GM21619 (cell line): ENCODE data around the gene MCFD2.

Experiments used
- ATAC-seq: cut with Tn5 transposase; IDR thresholded peaks from one replicate; pipeline ENCODE4 v1.9.1; 2021; ENCODE audit not compliant: unreplicated experiment

The MCFD2 gene

DNA sequence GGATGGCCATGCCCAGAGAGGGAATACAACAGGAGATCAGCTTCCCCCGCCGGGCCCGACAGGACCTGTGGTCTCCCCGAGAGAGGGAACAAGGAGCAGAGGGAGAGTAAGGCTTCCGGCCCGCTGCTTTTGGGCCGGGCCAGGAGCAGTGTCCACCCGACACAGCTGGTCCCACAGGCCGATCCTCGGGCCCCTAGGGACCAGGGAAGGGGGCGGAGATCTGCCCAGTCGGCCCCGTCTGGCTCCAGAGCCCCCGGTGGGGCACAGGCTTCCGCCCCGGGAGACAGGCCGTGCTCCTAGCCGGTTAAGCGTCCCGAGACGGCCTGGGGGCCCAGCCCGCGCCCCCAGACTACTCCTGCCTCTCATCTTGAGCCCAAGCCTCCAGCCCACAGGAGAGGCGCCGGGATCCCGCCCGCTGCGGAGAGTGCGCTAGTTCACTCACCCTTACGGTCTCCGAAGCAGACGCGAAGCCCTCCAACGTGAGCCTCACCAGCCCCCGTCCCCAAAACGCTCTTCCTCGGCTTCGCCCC, at the start of gene MCFD2:
Gene MCFD2, minus strand, starts transcription at position 526 of the 530 bp plus-strand sequence. CDS start 6,635 bp downstream, outside the sequence.
- peak; percentile 21 for ATAC-seq

DNA sequence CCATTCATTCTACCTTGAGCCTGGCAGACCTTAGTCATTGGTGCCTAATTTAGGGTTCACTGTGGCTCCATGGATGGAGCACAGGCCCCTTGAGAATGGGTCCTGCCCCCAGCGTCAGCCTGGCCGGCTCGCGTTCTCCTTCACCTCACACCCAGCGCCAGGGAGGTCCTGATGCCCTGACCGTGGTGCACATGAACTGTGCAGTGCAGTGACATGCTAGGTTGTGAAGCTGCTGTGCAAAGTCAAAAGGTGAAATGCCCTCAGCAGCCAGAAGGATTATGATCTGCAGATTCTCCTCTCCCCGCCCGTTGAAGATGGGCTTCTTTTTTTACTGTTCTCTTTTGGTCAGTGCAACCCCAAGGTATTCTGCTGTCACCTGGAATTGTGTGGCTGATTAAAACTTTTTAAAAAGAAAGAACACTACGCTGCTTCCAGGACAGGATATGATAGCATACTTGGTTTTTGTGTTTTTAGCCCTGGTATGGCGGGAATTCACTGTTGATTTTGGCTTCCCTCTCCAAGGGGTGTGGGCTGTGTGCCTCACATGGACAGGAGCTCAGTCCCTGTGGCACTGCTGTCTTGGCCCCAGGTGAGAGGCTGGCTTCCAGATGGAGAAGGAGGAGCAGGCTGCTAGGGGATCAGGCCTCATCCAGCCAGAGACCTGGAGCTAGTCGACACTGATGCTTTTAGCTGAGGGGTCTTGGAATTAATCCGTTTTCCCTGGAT, 49.4 kb upstream of the MCFD2 start:
- ATAC-seq: no peak

DNA sequence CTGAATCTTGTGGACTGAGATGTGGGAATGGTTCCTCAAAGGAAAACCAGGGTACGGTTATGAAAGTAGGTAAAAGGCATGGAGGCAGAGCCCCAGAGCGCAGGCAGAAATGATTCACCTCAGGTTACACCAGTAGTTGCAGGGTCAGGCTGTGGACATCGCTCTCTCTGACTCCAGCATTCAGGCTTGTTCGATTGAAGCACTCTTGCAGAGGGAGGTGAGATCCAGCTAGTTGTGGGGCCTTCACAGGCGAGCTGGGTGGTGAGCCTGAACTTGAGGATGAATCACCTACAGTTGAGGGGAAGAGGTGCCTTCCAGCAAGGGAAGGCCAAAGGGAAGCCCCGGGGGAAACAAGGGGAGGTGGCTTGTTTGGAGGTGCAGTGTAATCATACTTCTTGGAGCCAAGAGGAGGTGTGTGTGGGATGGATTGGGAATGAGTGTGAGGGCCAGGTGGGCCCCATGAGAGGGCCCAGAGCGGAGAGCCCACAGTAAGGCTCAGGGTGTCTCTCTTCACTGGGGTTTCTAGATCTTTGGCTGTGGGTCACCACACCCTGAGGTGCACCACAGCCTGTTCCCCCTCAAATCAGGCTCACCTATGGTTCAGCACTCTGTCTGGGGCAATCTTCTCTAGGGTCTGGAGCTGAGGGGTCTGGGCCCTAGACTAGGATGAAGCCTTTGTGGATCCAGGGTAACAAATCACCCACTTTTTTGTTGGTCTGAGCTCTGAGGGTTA, 48.5 kb upstream of the MCFD2 start:
- ATAC-seq: no peak

DNA sequence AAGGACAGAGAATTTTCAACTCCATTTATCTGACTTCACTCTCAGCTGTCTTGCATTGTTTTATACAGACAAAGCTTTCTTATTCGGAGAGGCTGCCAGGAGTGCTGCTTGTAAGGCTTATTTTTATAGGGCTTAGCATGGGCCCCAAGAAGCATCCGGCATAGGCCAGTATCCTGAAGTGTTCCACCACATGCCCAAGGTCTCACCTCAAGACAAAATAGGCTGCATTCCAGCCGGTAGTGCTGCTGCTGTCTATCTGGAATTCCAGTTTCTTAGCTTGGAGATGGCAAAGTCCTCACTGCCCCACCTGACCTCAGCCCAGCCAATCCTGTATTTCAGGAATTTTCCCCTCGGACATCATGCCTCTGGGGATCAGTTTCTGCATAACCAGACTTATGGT, 47.6 kb upstream of the MCFD2 start:
- ATAC-seq: no peak

DNA sequence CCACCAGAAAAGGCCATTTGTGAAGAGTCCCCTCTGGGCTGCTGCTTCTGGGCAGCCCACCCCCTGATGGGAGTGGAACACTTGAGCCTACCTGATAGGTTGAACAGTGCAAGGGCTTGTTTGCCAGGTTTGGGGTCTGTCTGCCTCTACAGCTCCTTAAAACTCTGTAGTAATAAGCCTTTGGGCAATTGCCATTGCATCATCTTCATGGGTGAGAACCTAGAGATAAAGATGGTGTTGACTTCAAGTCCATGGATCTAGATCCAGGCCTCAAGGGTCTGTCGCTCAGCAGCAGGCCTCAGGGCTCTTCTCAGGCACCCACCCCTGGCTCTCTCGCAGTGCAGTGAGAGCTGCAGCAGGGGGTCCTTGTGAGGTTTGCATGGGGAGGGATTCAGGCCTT, 47.1 kb upstream of the MCFD2 start:
- ATAC-seq: no peak

DNA sequence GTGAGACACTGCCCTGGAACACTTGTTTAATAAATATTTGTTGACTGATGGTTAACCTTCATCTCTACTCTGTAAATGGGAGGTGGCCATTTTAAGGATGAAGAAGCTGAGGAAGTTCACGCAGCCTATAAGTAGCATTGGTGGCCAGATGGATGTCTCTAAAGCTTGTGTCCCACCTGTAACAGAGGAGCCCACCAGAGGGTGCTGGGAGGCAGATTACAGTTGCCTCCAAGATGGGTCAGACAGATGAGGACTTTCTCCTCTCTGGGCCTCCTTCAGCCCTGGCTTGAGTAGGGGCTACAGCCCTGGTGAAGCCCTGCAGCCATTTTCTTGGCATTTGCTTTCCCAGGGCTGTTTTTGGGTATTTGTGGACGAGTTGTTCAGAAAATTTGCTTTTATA, 45.0 kb upstream of the MCFD2 start:
- no peak for ATAC-seq

DNA sequence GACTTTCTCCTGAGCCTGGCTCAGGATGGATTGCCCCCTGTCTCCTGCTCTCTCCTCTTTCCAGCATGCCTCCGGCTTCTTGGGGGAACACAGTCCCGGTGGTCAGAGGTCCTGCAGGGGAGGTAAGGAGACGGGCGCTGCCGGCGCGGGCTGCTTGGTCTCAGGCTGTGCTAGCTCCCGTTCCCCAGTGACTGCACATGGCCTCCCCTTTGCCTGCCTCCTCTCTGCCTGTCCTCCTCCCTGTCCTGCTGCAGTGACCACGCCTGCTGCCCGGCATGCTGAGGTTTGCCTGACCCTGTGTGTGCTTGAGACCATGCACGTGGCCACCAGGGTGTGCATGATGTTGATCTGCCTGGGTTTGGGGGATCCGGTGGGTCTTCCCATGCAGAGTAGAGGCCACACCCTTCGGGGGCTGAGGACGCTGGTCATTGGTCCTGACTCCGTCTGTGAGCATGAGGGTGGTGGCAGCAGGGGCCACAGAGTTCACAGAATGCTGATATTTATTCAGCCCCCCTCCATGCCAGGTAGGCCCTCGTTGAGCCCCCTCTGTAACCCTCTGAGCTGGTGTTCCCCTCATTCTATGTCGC, 42.9 kb upstream of the MCFD2 start:
- ATAC-seq: no peak

DNA sequence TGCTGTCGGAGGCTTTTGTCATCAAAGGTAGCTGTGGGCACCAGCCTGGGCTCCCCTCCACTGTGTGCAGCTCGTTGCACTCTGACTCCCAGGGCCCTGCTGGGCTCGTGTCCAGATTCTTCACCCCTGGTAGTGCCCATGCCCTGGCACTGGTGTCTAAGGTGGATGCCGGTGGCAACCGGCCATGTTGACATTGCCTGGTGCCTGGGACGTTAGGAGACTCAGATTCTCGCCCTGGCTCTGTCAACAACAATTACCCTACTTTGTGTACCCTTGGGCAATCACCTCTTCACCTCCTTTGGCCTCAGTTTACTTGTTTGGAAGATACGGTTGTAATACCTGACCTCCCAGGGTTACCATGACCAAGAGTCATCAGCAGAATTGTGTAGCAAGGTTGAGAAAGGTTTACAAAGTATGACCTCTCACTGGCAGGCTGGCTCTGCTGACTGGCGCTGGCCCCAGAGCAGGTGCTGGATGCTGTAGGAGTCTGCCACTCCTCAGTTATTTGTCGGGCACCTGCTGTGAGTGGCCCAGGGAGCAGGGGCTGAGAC, 41.5 kb upstream of the MCFD2 start:
- no peak for ATAC-seq

DNA sequence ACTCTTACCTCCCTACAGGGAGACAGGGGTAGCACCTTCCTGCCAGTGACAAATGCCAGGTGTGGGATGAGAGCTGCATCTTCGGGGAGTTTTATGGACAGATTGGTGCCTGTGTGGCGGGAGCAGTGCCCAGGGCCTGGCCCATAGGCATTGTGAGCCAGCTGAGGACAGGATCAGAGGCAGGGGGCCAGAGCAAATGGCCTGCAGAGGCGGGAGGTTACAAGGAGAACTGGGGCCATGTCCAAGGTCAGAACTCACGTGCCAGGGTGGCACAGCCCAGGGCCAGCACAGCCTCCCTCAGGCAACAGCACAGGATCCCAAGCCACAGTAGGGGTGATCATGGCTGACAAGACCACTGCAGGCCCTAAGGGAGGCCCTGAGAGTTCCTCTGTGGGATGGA, 40.2 kb upstream of the MCFD2 start:
- no peak for ATAC-seq

DNA sequence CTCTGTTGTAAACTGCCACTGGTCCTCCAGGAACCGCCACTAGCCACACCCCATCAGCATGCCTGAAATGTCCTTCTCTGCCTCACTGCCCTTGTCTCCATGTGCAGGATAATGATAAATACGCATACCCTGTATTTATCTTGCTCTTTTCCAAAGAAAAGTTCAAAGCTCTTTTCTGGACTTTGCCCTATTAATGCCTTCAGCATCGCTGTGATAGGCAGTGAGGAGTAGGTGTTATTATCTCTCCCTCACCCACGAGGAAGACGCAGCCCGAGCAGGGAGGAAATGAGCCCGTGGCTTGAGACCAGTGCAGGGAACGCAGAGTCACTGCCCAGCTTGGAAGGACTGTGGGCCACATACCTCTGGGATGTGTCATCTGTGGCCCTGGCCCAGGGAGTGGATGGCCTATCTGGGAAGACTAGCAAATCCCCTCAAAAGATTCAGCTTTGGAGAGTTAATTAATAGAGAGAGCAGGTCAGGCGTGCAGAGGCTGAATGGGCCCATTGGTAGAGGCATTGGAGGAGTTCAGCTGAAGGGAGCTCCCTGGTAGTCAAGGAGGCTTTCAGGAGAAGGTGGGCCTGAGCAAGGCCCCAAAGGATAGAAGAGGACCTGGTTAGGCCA, 39.5 kb upstream of the MCFD2 start:
- no peak for ATAC-seq

DNA sequence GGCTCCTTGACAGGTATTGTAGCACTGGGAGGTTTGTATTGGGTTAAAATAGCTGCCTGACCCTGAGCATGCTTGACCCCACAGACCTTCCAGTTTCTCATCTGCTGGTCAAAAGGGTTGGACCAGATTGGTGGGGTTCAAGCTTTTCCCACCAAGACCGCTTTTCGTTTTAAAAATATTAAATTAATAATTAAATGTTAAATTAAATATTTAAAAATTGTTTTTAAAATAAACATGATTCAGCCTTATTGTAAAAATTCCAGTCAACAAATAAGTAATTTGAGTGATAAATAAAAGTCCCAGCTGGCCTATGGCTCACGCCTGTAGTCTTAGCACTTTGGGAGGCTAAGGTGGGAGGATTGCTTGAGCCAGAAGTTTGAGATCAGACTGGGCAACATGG, 36.6 kb upstream of the MCFD2 start:
- no peak for ATAC-seq

DNA sequence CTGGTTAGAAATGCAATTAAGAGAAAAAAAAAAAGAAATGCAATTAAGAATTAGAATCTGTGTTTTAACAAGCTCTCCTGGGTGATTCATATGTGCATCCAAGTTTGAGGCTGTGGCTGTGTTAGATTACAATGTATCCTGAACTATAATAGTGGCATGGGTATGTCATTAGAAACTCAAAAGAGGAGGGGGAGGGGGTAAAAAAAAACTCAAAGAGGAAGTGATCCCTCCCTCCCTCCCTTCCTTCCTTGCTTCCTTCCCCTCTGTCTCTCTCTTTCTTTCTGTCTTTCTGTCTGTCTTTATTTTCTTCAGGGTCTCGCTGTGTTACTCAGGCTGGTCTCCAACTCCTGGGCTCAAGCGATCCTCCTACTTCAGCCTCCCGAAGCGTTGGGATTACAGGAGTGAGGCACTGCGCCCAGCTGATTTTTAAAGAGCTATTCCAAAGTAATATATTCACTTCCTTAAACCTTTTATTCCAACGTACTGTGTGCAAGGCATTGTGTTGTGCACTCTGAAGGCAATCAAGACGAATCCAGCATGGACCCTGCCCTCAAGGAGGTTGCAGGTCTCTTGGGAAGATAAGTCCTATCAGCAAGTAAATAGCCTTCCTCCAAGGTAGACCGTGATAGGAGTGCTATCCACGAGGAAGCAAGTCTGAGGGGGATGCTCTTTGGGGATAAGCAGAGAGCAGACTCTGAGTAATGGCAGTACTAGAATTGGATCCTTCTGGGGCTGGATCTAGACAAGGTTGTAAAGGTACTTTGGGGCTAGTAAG, 35.9 kb upstream of the MCFD2 start:
- no peak for ATAC-seq

DNA sequence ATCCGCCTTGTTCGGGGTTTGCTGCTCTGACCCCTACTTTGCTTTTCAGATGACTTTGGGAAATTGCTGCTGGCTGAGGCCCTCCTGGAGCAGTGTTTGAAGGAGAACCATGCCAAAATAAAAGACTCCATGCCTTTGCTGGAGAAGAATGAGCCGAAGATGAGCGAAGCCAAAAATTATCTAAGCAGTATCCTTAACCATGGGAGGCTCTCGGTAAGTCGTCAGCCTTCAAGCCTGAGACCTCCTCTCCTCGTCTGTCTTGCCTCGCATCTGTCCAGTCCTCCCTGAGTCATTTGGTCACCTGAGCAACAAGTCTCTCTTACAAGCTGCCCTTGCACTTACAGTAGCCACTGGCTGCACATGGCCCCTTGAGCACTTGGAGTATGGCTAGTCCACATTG, 34.7 kb upstream of the MCFD2 start:
- no peak for ATAC-seq

DNA sequence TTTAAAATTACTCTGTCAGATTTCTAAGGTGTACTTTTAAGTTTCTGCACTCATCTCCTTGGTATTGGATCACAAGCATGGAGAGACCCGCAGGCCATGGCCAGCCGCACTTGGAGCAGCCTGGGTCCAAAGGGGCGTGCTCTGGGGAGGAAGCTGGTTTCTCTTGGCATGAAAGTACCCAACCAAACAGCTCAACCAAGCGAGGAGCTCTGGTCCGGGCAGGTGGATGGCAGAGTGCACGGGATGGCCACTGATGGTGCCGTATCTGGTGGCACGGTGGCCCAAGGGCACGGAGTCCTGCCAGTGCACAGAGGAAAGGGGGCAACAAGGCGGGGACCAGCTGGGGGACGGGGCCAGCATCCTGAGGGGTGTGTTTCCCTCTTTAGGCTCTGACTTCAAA, 32.2 kb upstream of the MCFD2 start:
- ATAC-seq: no peak

DNA sequence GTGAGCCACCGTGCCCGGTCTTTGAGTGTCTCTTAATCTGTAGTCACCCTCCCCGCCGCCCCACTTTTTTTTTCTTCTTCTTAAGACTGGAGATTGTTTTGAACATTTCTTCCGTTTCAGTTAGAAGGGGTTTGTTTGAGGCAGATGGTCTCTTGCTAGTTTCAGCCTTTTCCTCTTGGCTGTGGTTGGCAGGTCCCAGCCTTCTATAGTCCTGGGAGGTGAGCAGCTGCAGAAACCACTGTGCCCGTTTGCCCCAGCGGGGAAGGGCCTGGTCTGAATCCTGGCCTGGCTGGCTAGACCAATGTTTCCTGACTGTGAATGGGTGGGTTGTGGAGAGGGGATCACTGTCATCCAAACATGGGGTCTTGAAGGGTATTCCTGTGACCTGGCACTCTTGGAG, 30.1 kb upstream of the MCFD2 start:
- no peak for ATAC-seq

DNA sequence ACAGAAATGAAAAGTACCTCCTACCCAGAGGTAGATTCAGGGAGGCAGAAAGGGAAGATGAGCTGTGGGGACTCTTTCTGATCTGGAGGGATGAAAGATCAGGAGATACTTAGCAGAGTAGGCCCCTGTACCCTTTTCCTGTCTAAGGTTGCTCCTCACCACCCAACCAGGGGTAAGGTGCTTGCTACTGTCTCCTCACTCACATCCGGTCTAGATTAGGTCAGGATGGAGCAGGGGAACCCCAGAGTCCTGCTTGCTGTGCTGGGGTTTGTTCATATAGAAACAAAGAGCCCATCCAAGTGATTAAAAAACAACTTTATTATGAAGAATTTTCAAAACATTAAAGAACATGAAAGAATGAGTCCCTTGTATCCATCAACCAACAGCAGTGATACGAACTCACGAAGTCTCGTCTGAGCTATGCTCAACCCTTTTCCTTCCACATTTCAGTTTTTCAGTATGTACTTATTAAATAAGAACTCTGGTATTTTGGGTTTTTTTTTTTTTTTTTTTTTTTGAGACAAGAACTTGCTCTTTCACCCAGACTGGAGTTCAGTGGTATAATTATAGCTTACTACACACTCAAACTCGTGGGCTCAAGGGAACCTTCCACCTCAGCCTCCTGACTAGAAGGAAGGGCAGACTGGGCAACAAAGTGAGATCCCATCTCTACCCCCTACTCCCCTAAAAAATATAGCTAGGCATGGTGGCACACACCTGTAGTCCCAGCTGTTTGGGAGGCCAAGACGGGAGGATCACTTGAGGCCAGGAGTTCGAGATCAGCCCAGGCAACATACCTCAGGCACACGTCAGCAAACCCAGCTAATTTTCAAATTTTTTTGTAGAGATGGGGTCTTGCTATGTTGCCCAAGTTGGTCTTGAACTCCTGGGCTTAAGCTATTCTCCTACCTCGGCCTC, 28.5 kb upstream of the MCFD2 start:
- ATAC-seq: peak; percentile 45

DNA sequence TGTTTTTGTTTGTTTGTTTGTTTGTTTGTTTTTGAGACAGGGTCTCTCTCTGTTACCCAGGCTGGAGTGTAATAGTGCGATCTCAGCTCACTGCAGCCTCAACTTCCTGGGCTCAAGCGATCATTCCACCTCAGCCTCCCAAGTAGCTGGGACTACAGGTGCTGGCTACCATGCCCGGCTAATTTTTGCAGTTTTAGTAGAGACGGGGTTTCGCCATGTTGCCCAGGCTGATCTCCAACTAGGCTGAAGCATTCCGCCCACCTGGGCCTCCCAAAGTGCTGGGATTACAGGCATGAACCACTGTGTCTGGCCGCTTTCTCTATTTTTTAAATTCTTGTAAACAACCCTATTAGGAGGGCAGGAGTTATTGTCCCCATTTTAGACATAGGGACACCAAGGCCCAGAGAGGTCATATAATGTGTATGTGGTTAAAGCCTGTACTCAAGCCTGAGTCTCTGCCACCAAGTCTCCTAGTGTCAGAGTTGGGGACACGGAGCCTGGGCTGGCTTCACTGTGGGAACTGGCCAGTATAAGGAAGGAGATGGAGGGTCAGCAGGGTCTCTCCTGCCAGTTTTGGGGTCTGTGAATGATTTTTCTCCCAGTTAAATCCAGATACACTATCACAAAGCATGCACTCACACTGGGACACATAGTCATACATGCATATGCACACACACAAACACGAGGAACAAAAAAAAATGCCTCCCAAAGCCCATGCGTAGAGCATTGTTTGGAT, 27.5 kb upstream of the MCFD2 start:
- no peak for ATAC-seq

DNA sequence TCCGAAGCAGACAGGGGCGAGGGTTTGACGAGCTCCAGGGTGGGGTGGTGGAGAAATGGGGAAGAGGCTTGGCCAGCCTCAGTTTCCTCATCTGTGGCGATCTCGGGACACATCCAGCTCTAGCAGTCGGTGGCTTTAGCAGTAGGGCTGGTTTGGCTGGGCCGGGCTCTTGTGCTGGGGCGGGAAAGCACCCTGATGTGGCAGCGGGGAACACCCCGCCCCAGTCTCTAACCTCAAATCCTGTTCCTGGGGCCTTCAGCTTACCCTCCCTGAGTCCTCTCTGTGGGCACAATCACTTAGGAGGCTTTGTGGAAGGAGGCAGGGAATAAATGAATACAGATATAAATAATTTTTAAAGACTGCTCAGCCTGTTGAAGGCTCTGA, 26.5 kb upstream of the MCFD2 start:
- ATAC-seq: peak; percentile 33
